GM21447 (cell line): ENCODE results near the gene INPP4A.

ENCODE experiments used
- ATAC-seq: cut with Tn5 transposase; IDR thresholded peaks from one replicate; pipeline ENCODE4 v1.9.1; 2021; ENCODE audit not compliant: unreplicated experiment

INPP4A gene

GRCh38 chr2:98473995-98474780 lies 29.5 kb downstream of the INPP4A start:
- ATAC-seq: peak; percentile 41

- ATAC-seq: no peak
These were observed 30.4 kb downstream of the INPP4A start for GRCh38 chr2:98474979-98475632.

DNA sequence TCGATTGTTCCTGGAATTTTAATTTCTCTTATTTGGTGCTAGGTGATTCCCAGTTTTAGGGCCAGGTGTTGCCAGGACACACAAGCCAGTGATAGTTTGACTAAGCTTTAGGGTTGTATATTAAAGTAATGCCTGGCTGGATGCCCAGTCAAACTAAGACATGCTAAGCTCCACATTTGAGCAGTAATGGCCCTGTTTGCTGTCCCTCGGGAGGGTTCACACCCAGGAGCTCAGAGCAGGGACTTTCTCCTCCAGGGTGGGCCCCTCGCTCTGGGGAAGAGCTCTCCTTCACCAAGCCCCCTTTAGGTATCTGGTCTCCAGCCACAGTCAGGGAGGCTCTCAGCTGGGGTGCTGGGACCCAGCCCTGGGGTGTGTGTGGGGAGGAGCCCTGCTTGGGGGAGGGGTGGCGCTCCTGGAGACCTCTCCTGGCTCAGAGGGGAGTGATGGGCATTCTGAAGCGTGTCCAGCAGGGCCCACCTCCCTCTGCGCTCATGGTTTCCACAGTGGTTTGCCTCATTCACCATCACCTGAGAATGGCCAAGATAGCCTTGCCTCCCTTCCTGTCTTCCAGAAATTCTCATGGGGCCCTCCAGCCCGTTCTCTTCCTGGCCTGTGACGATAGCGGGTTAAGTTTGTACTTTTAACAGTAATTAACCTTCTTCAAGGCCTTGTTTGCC lies 31.7 kb downstream of the INPP4A start:
- no peak for ATAC-seq

- no peak for ATAC-seq
These were observed 32.4 kb downstream of the INPP4A start for GRCh38 chr2:98477036-98477435.

- no peak for ATAC-seq
These were observed 32.8 kb downstream of the INPP4A start for GRCh38 chr2:98477506-98477905.

DNA sequence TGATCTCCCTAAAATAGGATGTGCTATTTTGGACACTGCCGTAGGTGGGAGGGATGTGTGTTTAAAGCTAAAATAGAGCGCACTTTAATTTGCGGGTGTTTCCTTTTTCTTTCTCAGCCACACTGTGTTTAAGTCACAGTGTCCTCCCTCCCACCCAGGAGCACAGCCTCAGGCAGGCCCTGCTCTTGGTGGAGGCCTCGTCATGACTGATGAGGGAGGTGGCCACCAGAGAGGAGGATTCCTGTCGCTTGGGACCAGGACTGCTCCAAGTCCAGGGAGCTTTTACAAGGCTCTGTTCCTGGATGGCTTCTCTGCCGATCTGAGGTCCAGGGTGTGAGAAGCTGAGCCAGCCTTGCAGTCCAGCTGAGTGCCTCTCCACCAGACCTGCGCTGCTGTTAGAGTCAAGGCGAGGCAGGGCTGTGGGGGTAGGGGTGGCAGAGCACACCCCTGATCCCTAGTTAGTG lies 33.5 kb downstream of the INPP4A start:
- no peak for ATAC-seq

DNA sequence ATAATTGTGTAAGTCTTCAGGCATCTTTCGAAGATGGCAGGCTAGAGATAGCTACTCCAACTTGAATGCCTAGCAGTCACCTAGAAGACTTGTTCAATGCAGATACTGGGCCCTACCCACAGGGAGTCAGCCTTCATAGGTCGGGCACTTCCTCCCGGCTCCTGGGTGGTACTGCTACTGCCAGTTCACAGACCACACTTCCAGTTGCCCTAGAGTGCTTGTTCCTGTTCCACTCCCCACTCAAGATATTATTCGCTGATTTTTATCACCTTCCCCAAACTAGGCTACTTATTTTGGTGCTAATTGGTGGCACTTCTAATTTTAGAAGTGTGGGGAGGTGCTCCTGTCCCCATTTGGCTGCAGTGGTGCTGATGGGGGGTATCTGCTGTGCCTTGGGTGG lies 34.2 kb downstream of the INPP4A start:
- ATAC-seq: no peak

GRCh38 chr2:98479371-98479770 lies 34.7 kb downstream of the INPP4A start:
- ATAC-seq: no peak

DNA sequence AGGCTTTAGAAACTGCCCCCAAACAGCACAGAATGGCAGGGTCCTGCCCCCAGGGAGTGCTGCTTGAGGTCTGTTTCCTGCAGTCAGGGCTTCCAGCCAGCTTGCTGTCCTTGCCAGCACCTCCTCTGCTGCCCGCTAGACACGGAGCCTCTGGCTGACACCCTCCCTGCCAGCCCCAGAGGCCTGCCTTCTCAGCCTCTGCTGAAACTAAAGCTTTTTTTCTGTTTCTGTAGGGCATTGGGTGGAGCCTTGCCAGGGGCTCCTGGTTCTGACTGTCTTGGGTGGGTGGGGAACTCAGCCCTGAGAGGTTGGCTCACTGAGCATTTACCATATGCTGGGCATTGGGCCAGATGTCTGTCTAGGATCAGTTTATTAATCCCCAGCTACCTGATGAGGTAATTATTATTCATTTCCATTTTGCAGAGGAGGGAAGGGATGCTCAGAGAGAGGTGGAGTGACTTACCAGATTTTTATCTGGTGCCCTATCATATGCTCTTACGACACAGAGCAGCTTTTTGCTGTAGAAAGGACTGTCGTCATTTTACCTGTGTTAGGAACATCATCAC lies 35.4 kb downstream of the INPP4A start:
- ATAC-seq: peak; percentile 25

DNA sequence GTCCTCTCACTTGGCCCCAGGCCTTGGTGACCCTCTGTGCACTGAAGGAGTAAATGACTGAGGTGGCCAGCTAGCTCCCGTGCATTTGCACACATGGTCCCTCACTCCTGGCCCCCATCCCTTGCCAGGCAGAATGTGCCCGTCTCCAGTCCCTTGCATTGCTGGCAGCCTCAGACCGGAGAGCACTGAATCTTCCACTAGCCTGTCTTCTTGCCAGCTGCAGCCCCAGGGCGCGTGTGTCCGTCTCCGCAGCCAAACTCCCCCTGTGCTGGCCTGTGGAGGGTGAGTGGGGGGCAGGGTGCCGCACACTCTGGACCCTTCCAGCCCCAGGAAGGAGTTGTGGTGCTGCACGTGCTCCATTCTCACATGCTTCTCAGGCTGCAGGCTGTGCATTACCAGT lies 35.9 kb downstream of the INPP4A start:
- ATAC-seq: no peak

- no peak for ATAC-seq
These were observed 37.7 kb downstream of the INPP4A start for GRCh38 chr2:98482362-98482761.

GRCh38 chr2:98483257-98483861 lies 38.7 kb downstream of the INPP4A start:
- ATAC-seq: peak; percentile 70

GRCh38 chr2:98484121-98484557 lies 39.5 kb downstream of the INPP4A start:
- ATAC-seq: no peak

DNA sequence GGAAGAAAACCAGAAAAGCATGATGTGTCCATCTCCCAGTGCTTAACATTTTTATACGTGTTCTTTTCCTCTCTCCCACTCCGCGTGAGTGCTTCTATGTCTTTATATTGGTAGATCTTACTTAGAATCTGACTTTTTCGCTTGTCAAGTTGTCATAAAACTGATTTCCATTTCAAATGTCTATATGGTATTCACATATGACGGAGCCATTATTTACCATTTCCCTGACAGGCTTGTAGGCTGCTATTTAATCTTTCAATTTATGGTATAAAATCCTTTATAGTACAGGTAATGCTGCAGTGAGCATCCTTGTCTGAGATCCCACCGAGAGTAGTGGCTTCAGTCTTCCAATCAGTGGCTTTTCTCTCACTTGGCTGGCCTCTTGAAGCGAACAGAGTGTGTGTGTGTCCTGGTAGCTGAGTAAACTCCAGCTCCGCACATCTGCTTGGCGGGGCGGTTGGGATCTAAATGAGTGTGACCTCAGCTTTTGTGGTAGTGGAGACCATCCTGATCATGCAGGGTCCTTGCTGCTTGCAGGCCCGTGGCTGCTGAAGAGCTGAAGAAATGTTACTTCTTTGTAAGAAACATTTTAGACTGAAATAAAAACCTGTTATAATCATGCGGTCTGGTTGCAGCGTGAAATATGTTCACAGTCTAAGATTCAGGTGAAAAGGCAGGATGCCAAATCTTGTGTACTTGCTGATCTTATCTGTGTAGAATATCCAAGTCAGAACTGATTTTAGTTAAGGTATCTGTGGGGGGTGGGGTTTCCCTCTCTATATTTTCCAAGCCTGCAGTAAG lies 40.2 kb downstream of the INPP4A start:
- ATAC-seq: no peak

- ATAC-seq: no peak
These were observed 40.7 kb downstream of the INPP4A start for GRCh38 chr2:98485453-98485755.

GRCh38 chr2:98486374-98486981 lies 41.8 kb downstream of the INPP4A start:
- no peak for ATAC-seq

GRCh38 chr2:98487101-98487805 lies 42.6 kb downstream of the INPP4A start:
- no peak for ATAC-seq

DNA sequence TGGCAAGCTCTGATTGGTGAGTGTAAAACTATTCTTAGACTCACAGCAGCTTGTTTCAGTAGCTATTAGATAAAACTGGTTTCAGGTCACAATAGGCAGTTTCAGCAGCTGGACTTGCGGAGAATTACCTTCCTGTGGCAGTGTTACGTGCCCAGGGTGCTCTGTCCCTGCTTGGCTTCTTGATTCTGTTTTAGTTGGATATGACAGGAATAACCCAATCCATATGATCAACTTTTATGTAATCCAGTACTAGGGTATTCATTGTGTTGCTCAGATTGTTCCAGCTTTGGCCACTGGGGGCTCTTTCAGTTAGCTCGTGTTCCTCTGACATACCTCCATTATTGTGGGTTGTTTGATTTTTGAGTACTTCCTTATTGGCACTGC lies 43.1 kb downstream of the INPP4A start:
- ATAC-seq: peak; percentile 55

DNA sequence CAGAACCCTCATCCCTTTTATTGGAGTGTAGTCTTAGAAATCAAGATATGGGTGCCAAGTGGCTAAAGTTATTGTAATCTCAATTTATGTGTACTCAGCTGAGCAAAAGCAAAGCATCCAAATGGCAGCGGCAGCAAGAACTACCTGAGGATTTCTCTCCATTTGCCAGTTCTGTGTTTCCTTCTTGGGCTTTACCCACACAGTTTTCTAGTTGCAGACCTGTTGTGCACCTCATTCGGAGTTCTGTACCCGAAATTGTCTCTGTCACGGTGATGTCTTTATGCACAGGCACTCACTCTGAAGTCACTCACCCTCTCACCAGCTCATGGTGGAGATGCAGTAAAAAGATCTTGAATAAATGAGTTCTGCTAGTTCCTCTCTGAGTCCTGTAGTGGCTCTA lies 43.6 kb downstream of the INPP4A start:
- ATAC-seq: no peak
